SK-N-MC (cell line): ENCODE results near the gene ANP32E.
"Not testable (repeated sequence)": the region's sequence is repeated elsewhere in the genome, so short reads cannot be mapped to it uniquely, and the experiment has no call there.

Experiments used
- DNase-seq: peaks from one replicate; pipeline ENCODE4 v3.0.0-alpha.2; 2011; ENCODE audit warnings: low read depth, low spot score
- H3K27ac ChIP-seq: fragments of 200-600 bp; sonication (generic); 2 replicates; pipeline ENCODE4 v1.5.1; 2016; ENCODE audit warnings: mixed run types
- H3K36me3 ChIP-seq: fragments of 200-600 bp; sonication (generic); 2 replicates; pipeline ENCODE4 v1.6.1; 2017; ENCODE audit warnings: antibody characterized with exemption, low read length, mixed read lengths; ENCODE audit not compliant: insufficient read depth
- H3K4me3 ChIP-seq: fragments of 200-600 bp; sonication (generic); 2 replicates; pipeline ENCODE4 v1.5.1; 2016
- H3K9ac ChIP-seq: fragments of 200-600 bp; sonication (generic); 2 replicates; pipeline ENCODE4 v1.8.0; 2017; ENCODE audit warnings: mixed run types, mixed read lengths; ENCODE audit not compliant: insufficient read length
- H3K9me3 ChIP-seq: fragments of 200-600 bp; sonication (generic); 2 replicates; pipeline ENCODE4 v1.6.1; 2017; ENCODE audit warnings: low read depth, mild to moderate bottlenecking, antibody characterized with exemption, low read length, moderate library complexity, mixed read lengths
- EZH2 ChIP-seq: fragments of 200-600 bp; sonication (generic); IDR thresholded peaks from one replicate; pipeline ENCODE4 v1.6.1; 2017; ENCODE audit warnings: antibody characterized with exemption
- FOXP2 ChIP-seq: optimal IDR thresholded peaks from 2 replicates; pipeline ENCODE3; 2011; ENCODE audit warnings: mild to moderate bottlenecking, moderate library complexity; ENCODE audit not compliant: insufficient read depth; ENCODE audit errors: extremely low read length, control extremely low read depth
- POLR2AphosphoS5 ChIP-seq: IDR thresholded peaks from 2 replicates; pipeline ENCODE4 v1.6.1; 2012; ENCODE audit warnings: mild to moderate bottlenecking, low read depth, low read length, borderline replicate concordance

ANP32E gene

GRCh38 chr1:150243003-150243402, 7.1 kb upstream of the ANP32E start:
- TF ChIP-seq FOXP2 (no peak), EZH2 (no peak)
- Histone ChIP-seq H3K27ac (no peak overlapping the region), H3K9me3 (no peaks in the 10 kb centered on the region), H3K9ac (no peak overlapping the region), H3K36me3 (no peaks in the 10 kb centered on the region), H3K4me3 (no peak overlapping the region)
- no peak for DNase-seq

GRCh38 chr1:150237746-150238145, 1.8 kb upstream of the ANP32E start:
- no peaks in the 10 kb centered on the region for H3K9me3 ChIP-seq
- TF ChIP-seq FOXP2 = no peak
- no peak for TF ChIP-seq EZH2
- TF ChIP-seq POLR2AphosphoS5 = no peak
- no peak overlapping the region for H3K4me3 ChIP-seq
- no peaks in the 10 kb centered on the region for H3K36me3 ChIP-seq
- no peak for DNase-seq
- no peak overlapping the region for H3K9ac ChIP-seq
- H3K27ac ChIP-seq = no peak overlapping the region

GRCh38 chr1:150237176-150237575, 1.3 kb upstream of the ANP32E start:
- not testable (repeated sequence) for H3K36me3 ChIP-seq, DNase-seq, H3K4me3 ChIP-seq, H3K9me3 ChIP-seq
- H3K9ac ChIP-seq = peak overlapping the region; percentile 94
- H3K27ac ChIP-seq = peak overlapping the region; percentile 98

DNA sequence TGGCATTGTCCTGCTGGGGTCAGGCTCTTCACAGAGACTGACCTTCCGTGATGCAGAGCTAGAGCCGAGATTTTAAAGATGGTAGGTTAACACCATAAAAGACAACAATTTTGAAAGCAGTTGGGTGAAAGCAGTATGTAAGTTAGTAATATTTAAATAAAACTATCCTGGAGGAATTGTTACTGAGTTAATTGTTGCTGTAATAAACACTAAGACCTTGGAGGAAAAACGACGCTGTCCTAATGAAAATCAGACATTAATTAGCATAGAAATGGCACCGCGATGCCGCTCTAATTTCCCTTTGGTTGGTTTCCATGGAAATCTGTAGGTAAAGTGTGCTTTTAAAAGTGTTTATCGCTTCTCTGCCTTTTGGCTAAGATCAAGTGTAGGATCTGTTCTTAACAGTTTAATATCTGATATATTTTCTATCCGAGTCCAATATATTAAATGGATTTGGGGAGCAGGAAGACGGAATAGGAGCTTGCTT, 745 bp upstream of the ANP32E start:
- TF ChIP-seq POLR2AphosphoS5 (no peak), FOXP2 (no peak), EZH2 (no peak)
- DNase-seq = no peak
- peak overlapping the region; percentile 98 for H3K27ac ChIP-seq
- peaks cover 2% of the 10 kb centered on the region for H3K36me3 ChIP-seq
- peak overlapping the region; percentile 82 for H3K4me3 ChIP-seq
- H3K9me3 ChIP-seq = no peaks in the 10 kb centered on the region
- peak overlapping the region; percentile 94 for H3K9ac ChIP-seq

- H3K4me3 ChIP-seq = peak overlapping the region; percentile 82
- no peak for DNase-seq
Observed at GRCh38 chr1:150235294-150235851, 539 bp downstream of the ANP32E start.

DNA sequence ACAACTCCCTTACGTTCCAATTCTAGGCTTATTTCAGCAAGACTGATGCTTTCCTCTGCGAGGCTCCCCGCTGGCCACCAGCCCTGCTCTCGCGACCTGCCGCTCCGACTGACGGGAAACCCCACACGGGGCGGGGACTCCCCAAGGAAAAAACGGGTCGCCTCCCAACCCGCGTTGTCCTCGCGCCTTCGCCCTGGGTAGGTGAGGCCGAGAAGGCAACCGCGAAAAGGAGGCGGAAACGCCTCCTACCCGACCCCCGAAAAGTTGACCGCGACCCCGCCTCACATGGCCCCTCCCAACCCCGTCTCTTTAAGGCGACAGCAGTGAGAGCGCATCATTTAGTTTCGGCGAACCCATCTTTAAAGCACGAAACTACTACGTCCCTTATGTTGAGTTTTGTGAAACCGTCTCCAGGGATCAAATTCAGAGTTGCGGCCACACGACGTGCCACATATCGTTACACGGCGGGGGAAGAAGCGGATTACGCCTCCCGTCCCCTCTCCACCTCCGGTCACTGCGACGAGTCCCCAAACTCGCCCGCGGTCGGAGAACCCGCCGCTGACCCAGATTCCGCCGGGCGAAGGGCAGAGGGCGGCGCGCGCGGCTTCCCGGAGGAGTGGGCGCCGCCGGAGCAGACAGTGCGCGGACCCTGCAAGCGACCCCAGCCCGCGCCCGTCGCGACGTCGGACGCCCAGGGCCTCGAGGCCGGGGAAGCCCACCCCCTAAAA, 1.2 kb downstream of the ANP32E start:
- H3K36me3 ChIP-seq = peaks cover 21% of the 10 kb centered on the region
- TF ChIP-seq POLR2AphosphoS5 (peak; percentile 74), EZH2 (no peak)

More at GRCh38 chr1:150235294-150235851, 539 bp downstream of the ANP32E start:
- TF ChIP-seq EZH2 (no peak), POLR2AphosphoS5 (no peak)
- Histone ChIP-seq H3K9me3 (no peaks in the 10 kb centered on the region), H3K36me3 (peaks cover 15% of the 10 kb centered on the region), H3K9ac (peak overlapping the region; percentile 96), H3K27ac (peak overlapping the region; percentile 81)

DNA sequence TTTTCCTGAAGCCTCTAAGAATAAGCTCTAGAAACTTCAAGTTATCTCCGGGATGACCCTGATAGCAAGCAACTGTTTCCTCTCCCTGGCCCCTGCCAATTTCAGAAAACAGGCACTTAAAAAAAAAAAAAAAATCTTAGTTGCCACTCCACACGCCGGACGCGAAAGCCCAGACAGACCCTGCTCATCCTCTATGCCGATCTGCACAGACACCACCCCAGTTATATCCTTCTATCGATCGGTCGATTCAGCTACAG, 1.7 kb downstream of the ANP32E start:
- Histone ChIP-seq H3K4me3 (peak overlapping the region; percentile 82), H3K27ac (peak overlapping the region; percentile 81), H3K9me3 (no peaks in the 10 kb centered on the region), H3K9ac (peak overlapping the region; percentile 96), H3K36me3 (peaks cover 26% of the 10 kb centered on the region)
- TF ChIP-seq FOXP2 (no peak), EZH2 (no peak), POLR2AphosphoS5 (no peak)
- no peak for DNase-seq

More for the DNA sequence above, 1.2 kb downstream of the ANP32E start:
- H3K9ac ChIP-seq = peak overlapping the region; percentile 96
- no peaks in the 10 kb centered on the region for H3K9me3 ChIP-seq
- no peak for DNase-seq
- peak overlapping the region; percentile 81 for H3K27ac ChIP-seq
- peak overlapping the region; percentile 82 for H3K4me3 ChIP-seq

GRCh38 chr1:150233359-150234308, 2.3 kb downstream of the ANP32E start:
- DNase-seq = no peak
- peaks cover 32% of the 10 kb centered on the region for H3K36me3 ChIP-seq
- TF ChIP-seq EZH2 (no peak), POLR2AphosphoS5 (no peak), FOXP2 (no peak)
- H3K27ac ChIP-seq = peak overlapping the region; percentile 81
- peak overlapping the region; percentile 96 for H3K9ac ChIP-seq
- peak overlapping the region; percentile 82 for H3K4me3 ChIP-seq
- H3K9me3 ChIP-seq = no peaks in the 10 kb centered on the region

- H3K9ac ChIP-seq, DNase-seq, H3K9me3 ChIP-seq: not testable (repeated sequence)
- Histone ChIP-seq H3K27ac (peak overlapping the region; percentile 81; the same call in 1 of the 2 replicates), H3K36me3 (peaks cover 37% of the 10 kb centered on the region), H3K4me3 (peak overlapping the region; percentile 82; the same call in 1 of the 2 replicates)
Observed at GRCh38 chr1:150232921-150233320, 3.0 kb downstream of the ANP32E start.

DNA sequence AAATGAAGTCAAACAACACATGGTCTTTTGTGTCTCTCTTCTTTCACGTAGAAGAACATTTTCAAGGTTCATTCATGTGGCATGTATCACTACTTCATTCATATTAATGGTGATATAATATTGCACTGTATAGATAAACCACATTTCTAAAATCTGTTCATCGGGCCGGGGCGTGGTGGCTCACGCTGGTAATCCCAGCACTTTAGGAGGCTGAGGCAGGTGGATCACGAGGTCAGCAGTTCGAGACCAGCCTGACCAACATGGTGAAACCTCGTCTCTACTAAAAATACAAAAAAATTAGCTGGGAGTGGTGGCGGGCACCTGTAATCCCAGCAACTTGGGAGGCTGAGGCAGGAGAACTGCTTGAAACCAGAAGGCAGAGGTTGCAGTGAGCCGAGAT, 7.7 kb downstream of the ANP32E start:
- peaks cover 80% of the 10 kb centered on the region for H3K36me3 ChIP-seq
- H3K9me3 ChIP-seq, H3K27ac ChIP-seq, H3K4me3 ChIP-seq, H3K9ac ChIP-seq, DNase-seq: not testable (repeated sequence)
